SK-N-SH treated with all-trans-retinoic acid at 6 μM for 48 hours (cell line): ENCODE data around the gene RNF157.

ENCODE experiments used
- ATAC-seq: fragments of 200-7000 bp; cut with Tn5 transposase; 3 replicates; pipeline ENCODE4 v1.9.1; 2020; ENCODE audit warnings: mild to moderate bottlenecking, moderate library complexity
- ARNTL ChIP-seq: fragments of 450-650 bp; formaldehyde crosslinking; IDR thresholded peaks from 2 replicates; pipeline ENCODE4 v1.5.0; 2020; ENCODE audit warnings: low read depth, mild to moderate bottlenecking, moderate library complexity, borderline replicate concordance
- BACH2 ChIP-seq: fragments of 250-450 bp; sonication (Bioruptor Pico); IDR thresholded peaks from 2 replicates; pipeline ENCODE4 v1.9.0; 2021; ENCODE audit warnings: mild to moderate bottlenecking, borderline replicate concordance
- ESRRG ChIP-seq: fragments of 250-450 bp; sonication (Bioruptor Pico); IDR thresholded peaks from 2 replicates; pipeline ENCODE4 v1.6.1; 2021; ENCODE audit warnings: mild to moderate bottlenecking
- GLIS3 ChIP-seq: fragments of 250-450 bp; sonication (Bioruptor Pico); IDR thresholded peaks from 2 replicates; pipeline ENCODE4 v1.5.0; 2020; ENCODE audit warnings: mild to moderate bottlenecking, moderate library complexity
- ISL1 ChIP-seq: fragments of 250-450 bp; sonication (Bioruptor Pico); IDR thresholded peaks from 2 replicates; pipeline ENCODE4 v2.1.2; 2022; ENCODE audit warnings: mild to moderate bottlenecking, moderate library complexity
- OSR1 ChIP-seq: fragments of 250-450 bp; sonication (Bioruptor Pico); IDR thresholded peaks from 2 replicates; pipeline ENCODE4 v1.8.0; 2022; ENCODE audit warnings: moderate library complexity, mild to moderate bottlenecking, inconsistent platforms
- POU6F1 ChIP-seq: fragments of 250-450 bp; sonication (Bioruptor Pico); IDR thresholded peaks from 2 replicates; pipeline ENCODE4 v1.8.0; 2021; ENCODE audit warnings: low read depth, mild to moderate bottlenecking, moderate library complexity, borderline replicate concordance
- PPARA ChIP-seq: fragments of 250-450 bp; sonication (Bioruptor Pico); IDR thresholded peaks from 2 replicates; pipeline ENCODE4 v1.5.0; 2020; ENCODE audit warnings: mild to moderate bottlenecking, borderline replicate concordance
- RARB ChIP-seq: fragments of 250-450 bp; sonication (Bioruptor Pico); IDR thresholded peaks from 2 replicates; pipeline ENCODE4 v1.8.0; 2021; ENCODE audit warnings: mild to moderate bottlenecking, moderate library complexity
- SNAI2 ChIP-seq: fragments of 250-450 bp; sonication (Bioruptor Pico); IDR thresholded peaks from 2 replicates; pipeline ENCODE4 v1.5.0; 2020; ENCODE audit warnings: mild to moderate bottlenecking, moderate library complexity
- TCF4 ChIP-seq: fragments of 250-450 bp; sonication (Bioruptor Pico); IDR thresholded peaks from 2 replicates; pipeline ENCODE4 v1.8.0; 2021; ENCODE audit warnings: mild to moderate bottlenecking, moderate library complexity, borderline replicate concordance
- TOX ChIP-seq: fragments of 250-450 bp; sonication (Bioruptor Pico); IDR thresholded peaks from 2 replicates; pipeline ENCODE4 v1.8.0; 2021; ENCODE audit warnings: mild to moderate bottlenecking, moderate library complexity, borderline replicate concordance
- ZC3H10 ChIP-seq: fragments of 250-450 bp; sonication (Bioruptor Pico); IDR thresholded peaks from 2 replicates; pipeline ENCODE4 v1.5.1; 2021; ENCODE audit warnings: mild to moderate bottlenecking, moderate library complexity
- ZFP3 ChIP-seq: fragments of 250-450 bp; sonication (Bioruptor Pico); IDR thresholded peaks from 2 replicates; pipeline ENCODE4 v1.5.0; 2020; ENCODE audit warnings: mild to moderate bottlenecking, moderate library complexity
- ZFP30 ChIP-seq: fragments of 450-650 bp; formaldehyde crosslinking; IDR thresholded peaks from 2 replicates; pipeline ENCODE4 v1.5.0; 2022; ENCODE audit warnings: mild to moderate bottlenecking, moderate library complexity
- ZNF565 ChIP-seq: fragments of 450-650 bp; formaldehyde crosslinking; conservative IDR thresholded peaks from 2 replicates; pipeline ENCODE4 v1.5.0; 2020; ENCODE audit warnings: low read depth, mild to moderate bottlenecking, moderate library complexity
- ZNF70 ChIP-seq: fragments of 450-650 bp; formaldehyde crosslinking; IDR thresholded peaks from 2 replicates; pipeline ENCODE4 v1.5.0; 2020; ENCODE audit warnings: mild to moderate bottlenecking, moderate library complexity
- ZNF8 ChIP-seq: fragments of 450-650 bp; formaldehyde crosslinking; IDR thresholded peaks from 2 replicates; pipeline ENCODE4 v1.5.0; 2020; ENCODE audit warnings: mild to moderate bottlenecking, moderate library complexity
- TF ChIP-seq, protein P1 (sequence below): fragments of 250-450 bp; sonication (Bioruptor Pico); IDR thresholded peaks from 2 replicates; pipeline ENCODE4 v1.5.0; 2020; ENCODE audit warnings: mild to moderate bottlenecking, moderate library complexity
- TF ChIP-seq, protein P2 (sequence below): fragments of 250-450 bp; sonication (Bioruptor Pico); IDR thresholded peaks from 2 replicates; pipeline ENCODE4 v1.5.1; 2021; ENCODE audit warnings: mild to moderate bottlenecking, moderate library complexity

RNF157 gene

DNA sequence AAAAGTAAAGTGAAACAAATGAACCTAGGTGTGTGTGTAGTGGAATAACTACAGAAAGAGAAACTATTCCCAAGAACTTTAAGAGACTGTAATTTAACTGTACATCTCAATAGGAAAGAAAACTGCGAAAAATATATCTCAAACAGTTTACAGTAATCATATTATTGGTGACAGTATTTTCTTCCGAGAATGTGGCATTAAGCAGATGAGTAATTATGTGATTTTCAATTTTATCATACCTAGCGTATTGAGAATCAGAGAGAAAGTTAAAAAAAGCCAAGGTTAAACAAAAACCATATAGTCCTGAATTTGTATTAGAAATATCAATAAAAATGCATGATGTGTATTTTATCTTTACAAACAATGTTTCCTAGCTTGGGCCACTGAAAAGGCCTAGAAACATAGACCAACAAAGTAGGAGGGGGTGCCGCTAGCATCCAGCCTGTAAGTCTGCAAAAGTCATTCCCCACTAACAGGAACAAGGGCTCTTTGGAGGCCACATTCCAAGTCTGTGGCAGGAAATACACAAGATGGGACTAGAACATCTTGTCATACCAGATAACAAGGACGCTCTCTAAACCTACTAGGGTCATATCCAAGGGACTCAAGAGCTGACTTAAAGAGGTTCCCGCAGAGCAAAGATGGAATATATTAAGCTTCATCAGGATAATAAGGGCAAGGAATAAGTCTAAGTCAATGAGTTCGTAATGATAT, 20.5 kb downstream of the RNF157 start:
- TF ChIP-seq SNAI2 (CRISPR knock-in tag) (no peak), ZFP30 (CRISPR knock-in tag) (no peak), ESRRG (CRISPR knock-in tag) (no peak), PPARA (CRISPR knock-in tag) (no peak), POU6F1 (CRISPR knock-in tag) (no peak), ZNF70 (CRISPR knock-in tag) (no peak), TCF4 (CRISPR knock-in tag) (no peak), OSR1 (CRISPR knock-in tag) (no peak), BACH2 (no peak), ISL1 (CRISPR knock-in tag) (no peak), ZC3H10 (no peak), ARNTL (CRISPR knock-in tag) (no peak), ZNF8 (CRISPR knock-in tag) (no peak), GLIS3 (CRISPR knock-in tag) (no peak), ZFP3 (CRISPR knock-in tag) (no peak), RARB (CRISPR knock-in tag) (no peak)
- TF ChIP-seq, protein P1, sequence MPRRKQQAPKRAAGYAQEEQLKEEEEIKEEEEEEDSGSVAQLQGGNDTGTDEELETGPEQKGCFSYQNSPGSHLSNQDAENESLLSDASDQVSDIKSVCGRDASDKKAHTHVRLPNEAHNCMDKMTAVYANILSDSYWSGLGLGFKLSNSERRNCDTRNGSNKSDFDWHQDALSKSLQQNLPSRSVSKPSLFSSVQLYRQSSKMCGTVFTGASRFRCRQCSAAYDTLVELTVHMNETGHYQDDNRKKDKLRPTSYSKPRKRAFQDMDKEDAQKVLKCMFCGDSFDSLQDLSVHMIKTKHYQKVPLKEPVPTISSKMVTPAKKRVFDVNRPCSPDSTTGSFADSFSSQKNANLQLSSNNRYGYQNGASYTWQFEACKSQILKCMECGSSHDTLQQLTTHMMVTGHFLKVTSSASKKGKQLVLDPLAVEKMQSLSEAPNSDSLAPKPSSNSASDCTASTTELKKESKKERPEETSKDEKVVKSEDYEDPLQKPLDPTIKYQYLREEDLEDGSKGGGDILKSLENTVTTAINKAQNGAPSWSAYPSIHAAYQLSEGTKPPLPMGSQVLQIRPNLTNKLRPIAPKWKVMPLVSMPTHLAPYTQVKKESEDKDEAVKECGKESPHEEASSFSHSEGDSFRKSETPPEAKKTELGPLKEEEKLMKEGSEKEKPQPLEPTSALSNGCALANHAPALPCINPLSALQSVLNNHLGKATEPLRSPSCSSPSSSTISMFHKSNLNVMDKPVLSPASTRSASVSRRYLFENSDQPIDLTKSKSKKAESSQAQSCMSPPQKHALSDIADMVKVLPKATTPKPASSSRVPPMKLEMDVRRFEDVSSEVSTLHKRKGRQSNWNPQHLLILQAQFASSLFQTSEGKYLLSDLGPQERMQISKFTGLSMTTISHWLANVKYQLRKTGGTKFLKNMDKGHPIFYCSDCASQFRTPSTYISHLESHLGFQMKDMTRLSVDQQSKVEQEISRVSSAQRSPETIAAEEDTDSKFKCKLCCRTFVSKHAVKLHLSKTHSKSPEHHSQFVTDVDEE (CRISPR knock-in tag): no peak
- TF ChIP-seq, protein P2, sequence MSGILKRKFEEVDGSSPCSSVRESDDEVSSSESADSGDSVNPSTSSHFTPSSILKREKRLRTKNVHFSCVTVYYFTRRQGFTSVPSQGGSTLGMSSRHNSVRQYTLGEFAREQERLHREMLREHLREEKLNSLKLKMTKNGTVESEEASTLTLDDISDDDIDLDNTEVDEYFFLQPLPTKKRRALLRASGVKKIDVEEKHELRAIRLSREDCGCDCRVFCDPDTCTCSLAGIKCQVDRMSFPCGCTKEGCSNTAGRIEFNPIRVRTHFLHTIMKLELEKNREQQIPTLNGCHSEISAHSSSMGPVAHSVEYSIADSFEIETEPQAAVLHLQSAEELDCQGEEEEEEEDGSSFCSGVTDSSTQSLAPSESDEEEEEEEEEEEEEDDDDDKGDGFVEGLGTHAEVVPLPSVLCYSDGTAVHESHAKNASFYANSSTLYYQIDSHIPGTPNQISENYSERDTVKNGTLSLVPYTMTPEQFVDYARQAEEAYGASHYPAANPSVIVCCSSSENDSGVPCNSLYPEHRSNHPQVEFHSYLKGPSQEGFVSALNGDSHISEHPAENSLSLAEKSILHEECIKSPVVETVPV: no peak
- no peak for ATAC-seq

DNA sequence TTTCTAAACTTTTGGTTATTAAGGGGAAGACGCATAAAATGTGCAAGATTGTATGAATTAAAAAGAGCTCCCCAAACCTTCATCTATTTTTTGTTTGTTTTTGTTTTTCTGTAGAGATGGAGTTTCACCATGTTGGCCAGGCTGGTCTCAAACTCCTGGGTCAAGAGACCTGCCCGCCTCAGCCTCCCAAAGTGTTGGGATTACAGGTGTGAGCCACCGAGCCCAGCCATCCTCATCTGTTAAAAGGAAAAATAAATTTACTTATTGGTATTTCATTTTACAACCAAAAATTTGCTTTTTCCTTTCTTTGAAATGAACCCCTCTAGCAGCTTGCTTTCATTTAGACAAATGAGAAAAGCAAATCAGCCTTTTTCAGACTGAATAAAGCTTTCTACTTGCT, 23.2 kb downstream of the RNF157 start:
- TF ChIP-seq TCF4 (CRISPR knock-in tag): no peak
- no peak for TF ChIP-seq ZNF8 (CRISPR knock-in tag)
- no peak for TF ChIP-seq ZFP30 (CRISPR knock-in tag)
- no peak for TF ChIP-seq POU6F1 (CRISPR knock-in tag)
- TF ChIP-seq ISL1 (CRISPR knock-in tag): no peak
- no peak for TF ChIP-seq ESRRG (CRISPR knock-in tag)
- TF ChIP-seq ARNTL (CRISPR knock-in tag): no peak
- TF ChIP-seq, protein P1 (CRISPR knock-in tag): no peak
- no peak for TF ChIP-seq ZC3H10
- TF ChIP-seq SNAI2 (CRISPR knock-in tag): no peak
- TF ChIP-seq GLIS3 (CRISPR knock-in tag): no peak
- TF ChIP-seq, protein P2: no peak
- no peak for TF ChIP-seq TOX (CRISPR knock-in tag)
- no peak for TF ChIP-seq BACH2
- TF ChIP-seq ZNF70 (CRISPR knock-in tag): no peak
- no peak for TF ChIP-seq ZNF565 (CRISPR knock-in tag)
- no peak for ATAC-seq
